Glomerular endothelial cell (primary cell): ENCODE data around the gene VWA1. TPM values are rescaled to one million over a fixed set of nuclear protein-coding genes. Genes with fewer than 3 reads are reported as not detected.
"Not testable (repeated sequence)": the region's sequence is repeated elsewhere in the genome, so short reads cannot be mapped to it uniquely, and the experiment has no call there.

Experiments
- DNase-seq: peaks from one replicate; pipeline ENCODE4 v3.0.0-alpha.2; 2011; ENCODE audit warnings: low read depth, low spot score; ENCODE audit errors: extremely low read depth
- total RNA-seq: library from RNA; depleted of rRNA; stranded (reverse); fragments of >200 nt; gene quantifications from 2 replicates; pipeline ENCODE4 v1.2.3, GENCODE V29; 2015

VWA1 gene
- total RNA-seq, 1 donor from 2014 or later, result 34.8 TPM

- DNase-seq, result not testable (repeated sequence)
These were observed 19.0 kb downstream of the VWA1 start for GRCh38 chr1:1454286-1455056.

DNA sequence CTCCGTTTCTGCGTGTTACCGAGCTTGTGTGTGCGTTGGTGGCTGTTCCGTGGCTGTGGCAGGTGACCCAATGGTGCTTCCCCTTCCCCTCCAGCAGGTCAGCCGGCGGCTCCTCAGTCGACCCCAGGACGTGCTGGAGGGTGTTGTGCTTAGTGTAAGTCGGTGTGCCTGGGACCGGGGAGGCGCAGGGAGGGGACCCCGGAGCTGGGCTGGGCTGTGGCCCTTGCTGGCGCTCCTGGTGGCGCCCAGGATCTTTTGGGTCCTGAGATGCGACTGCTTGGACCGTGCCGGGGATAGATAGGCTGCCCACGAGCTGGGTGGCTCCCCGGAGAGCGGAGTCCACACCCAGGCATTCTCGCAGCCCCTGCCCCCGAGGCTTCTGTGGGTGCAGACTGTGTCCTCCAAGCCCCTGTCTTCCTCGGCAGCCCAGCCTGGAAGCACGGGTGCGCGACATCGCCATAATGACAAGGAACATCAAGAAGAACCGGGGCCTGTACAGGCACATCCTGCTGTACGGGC, 19.9 kb downstream of the VWA1 start:
- DNase-seq, result no peak

DNA sequence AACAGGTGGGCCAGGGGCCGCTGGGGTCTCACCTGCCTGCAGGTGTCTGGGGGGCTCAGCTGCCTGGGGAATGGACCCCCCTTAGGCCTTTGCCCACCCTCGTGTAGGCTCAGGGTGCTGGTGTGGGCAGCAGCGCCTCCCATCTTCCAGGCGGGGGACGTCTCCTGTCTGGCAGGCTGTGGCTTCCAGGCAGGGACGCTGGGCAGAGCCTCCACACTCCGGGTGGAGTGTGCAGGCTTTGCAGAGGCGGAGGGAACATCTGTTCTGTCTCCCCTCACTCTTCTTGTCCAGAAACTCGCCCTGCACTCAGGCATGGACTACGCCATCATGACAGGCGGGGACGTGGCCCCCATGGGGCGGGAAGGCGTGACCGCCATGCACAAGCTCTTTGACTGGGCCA, 20.4 kb downstream of the VWA1 start:
- not testable (repeated sequence) for DNase-seq

DNA sequence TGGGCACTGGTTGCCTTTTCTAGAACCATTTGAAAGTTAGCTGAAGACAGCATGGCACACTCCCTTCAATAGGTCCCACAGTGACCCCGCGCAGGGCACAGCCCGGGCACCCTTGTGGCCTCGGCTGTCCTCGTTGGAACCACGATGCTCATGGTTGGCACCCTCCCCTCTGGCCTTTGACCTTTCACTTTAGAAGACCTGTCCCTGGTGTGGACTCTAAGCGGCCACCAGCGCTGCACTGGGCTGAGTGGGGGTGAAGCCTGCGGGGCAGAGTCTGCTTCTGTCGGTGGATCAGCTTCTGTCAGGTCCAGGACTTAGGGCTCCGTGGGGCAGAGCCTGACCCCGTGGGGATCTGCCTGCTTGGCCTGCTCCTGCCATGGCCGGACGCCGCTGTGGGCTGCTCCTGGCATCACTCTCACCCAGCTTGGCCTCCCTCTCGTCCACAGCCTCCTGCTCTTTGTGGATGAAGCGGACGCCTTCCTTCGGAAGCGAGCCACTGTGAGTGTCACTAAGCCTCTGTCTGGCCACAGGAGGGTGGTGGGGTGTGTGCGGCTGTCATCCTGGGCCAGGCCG, 21.3 kb downstream of the VWA1 start:
- not testable (repeated sequence) for DNase-seq

- DNase-seq, result not testable (repeated sequence)
These were observed 23.7 kb downstream of the VWA1 start for GRCh38 chr1:1459156-1459555.

- not testable (repeated sequence) for DNase-seq
These were observed 24.2 kb downstream of the VWA1 start for GRCh38 chr1:1459711-1460110.

DNA sequence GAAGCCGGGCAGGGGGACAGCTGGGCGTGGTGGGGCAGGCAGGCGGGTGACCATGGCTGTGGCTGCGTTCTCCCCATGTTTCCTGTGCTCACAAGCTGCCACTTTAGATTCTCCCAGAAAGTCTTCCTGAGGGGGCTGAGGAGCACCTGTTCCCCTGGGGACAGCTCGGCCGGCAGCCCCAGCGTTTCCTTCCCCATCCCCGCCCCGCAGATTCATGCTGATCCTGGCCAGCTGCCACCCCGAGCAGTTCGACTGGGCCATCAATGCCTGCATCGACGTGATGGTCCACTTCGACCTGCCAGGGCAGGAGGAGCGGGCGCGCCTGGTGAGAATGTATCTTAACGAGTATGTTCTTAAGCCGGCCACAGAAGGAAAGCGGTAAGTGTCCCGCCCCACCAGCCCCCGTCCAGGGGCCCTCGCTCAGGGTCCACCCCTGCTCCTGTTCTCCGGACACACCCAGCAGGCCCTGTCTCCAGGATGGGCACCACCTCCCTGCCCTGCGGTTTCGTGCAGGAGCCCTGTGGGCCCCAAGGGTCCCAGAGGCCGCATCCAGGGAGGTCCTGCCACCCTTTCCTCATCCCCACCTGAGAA, 25.1 kb downstream of the VWA1 start:
- no peak for DNase-seq

DNA sequence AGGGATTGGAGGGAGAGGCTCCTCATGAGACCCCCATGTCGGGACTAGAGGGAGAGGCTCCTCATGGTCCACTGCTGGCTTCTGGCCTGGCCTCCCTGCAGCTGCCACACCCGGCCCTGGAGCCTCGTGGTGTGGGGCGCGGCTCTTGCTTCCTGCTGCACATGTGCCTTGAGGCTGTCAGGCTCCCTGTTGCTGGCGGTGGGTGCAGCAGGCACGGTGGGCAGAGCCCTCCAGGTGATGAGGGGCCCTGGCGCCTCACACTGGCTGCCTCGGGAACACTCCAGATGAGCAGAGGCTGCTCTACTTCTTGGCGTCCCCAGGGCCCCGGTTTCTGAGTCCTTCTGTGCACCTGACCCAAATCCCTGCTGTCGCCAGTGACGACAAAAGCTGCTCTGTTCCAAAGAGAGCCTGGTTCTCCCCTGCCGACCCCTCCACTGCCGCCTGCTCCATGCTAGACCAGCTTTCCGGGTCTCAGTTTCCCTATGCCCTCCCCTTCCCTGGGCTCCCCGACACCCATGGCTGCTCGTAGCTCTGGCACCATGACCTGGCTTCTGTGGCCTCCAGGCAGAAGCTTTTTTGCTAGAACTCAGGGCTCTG, 26.3 kb downstream of the VWA1 start:
- no peak for DNase-seq

- no peak for DNase-seq
These were observed 27.0 kb downstream of the VWA1 start for GRCh38 chr1:1462318-1462966.

GRCh38 chr1:1463312-1463711, 27.8 kb downstream of the VWA1 start:
- DNase-seq, result no peak

GRCh38 chr1:1468196-1468985, 32.9 kb downstream of the VWA1 start:
- DNase-seq, result not testable (repeated sequence)

DNA sequence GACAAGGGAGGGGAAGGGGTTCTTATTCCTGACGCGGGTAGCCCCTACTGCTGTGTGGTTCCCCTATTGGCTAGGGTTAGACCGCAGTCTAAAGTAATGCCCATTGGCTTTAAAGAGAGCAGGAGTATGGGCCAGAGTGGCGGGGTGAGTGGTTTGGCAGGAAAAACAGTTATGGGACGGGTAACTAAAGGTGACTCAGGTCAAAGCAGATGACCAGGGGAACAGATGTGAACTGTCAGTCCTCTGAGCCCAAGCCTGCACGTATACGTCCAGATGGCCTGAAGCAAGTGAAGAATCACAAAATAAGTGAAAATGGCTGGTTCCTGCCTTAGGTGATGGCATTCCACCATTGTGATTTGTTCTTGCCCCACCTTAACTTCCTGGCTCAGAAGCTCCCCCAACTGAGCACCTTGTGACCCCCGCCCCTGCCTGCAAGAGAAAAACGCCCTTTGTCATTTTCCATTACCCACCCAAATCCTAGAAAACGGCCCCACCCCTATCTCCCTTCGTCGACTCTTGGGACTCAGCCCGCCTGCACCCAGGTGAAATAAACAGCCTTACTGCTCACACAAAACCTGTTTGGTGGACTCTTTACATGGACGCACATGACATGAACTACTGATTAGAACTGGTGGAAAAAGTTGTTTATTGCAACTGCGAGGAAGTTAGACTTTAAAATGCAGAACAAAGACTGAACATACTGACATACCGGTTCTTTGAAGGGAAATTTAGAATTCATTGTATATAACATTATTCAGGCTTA, 35.3 kb downstream of the VWA1 start:
- DNase-seq, result no peak

GRCh38 chr1:1471389-1472052, 36.0 kb downstream of the VWA1 start, which contains the start of gene ATAD3B:
Gene ATAD3B, plus strand, starts transcription at chr1:1471765. Its CDS starts 120 bp downstream, at chr1:1471885.
- no peak for DNase-seq

DNA sequence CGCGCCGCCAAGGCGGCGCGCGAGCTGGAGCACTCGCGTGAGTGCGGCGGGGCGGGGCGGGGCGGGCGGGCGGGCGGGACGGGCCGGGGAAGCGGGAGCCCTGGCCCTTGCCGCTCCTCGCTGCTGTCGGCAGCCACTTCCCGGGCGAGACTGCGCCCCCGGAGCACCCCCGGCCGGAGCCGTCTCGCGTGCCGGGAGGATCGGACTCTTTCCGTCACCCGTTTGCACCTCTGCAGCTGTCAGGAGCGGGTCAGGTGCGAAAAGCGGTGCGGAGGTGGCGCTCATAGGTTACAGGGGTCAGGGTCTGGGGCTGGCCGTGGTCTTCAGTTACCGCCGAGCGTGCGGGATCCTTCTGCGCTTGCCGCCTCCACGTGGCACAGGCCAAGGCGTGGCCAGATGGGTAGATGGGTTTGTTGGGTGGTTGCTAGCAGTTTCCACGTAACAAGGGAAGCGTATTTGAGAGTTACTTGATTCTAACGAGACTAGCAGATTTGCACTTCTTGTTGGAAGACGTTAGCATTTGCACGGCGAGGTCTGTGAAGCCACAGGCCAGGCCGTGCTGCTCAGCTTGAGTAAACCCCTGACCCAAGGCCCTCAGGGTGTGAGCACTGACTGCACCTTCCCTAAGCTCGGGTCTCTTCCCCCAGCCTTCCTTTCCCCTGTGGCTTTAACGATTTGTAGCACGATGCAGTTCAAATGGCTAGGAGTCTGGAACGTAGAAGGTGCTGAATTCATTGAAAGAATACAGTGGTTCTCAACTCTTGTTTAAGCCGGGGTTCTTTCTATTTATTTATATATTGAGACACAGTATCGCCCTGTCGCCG, 36.8 kb downstream of the VWA1 start:
- not testable (repeated sequence) for DNase-seq

DNA sequence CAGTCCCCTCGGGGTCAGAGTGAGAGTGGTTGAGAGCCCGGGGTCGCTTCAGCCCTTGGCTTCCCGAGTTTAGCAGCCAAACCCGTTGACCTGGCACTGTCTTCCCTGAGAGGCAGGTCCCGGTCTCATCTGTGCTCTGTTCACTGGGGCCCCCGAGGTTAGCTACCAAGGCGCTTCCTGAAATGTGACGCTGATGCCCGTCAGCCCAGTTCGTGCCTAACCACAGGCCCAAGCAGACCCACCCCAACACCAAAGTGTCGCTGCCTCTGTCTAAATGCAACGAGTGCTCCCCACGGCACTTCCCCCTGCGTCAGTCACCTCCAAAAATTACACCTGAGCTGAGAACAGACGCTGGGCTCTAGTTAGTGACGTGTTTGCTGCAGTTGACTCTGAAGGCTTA, 40.5 kb downstream of the VWA1 start:
- DNase-seq, result not testable (repeated sequence)

GRCh38 chr1:1477206-1477605, 41.7 kb downstream of the VWA1 start:
- DNase-seq, result no peak

DNA sequence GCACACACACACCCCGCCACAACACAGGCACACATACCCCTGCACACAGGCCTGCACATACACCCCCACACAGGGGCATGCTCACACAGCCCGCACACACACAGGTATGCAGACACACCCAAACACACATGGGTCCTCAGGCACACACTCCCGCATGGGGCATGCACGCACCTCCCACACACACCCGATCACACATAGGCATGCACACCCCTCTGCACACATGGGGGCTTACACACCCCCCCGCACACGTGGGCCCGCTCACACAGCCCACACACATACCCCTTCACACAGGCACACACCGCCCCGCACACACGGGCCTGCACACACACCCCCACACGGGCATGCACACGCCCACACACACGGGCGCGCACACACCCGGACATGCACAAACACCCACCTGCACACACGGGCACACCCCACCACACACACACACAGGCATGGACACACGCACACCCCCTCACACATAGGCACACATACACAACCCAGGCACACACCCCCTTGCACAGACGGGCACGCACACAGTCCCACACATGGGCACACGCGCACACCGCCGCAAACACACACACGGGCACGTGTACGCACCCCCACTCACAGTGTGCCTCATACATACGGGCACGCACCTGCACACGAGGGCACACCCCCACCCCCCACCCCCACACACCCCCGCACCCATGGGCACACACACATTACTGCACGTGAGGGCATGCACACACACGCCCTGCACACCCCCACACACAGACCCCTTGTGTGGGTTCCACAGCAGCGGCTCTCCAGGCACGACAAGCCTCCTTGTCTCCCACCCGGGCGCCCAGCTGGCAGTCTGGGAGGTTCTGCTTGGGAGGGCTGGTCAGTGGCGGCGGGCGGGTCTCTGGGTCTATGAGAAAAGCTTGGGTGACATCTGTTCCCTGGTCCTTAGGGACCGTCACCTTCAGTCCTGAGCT, 44.3 kb downstream of the VWA1 start:
- no peak for DNase-seq
